ENCODE results near the gene FGF21. TPM values are rescaled to one million over a fixed set of nuclear protein-coding genes. Genes with fewer than 3 reads are reported as not detected.

FGF21 gene
- total and polyA plus RNA-seq, 8 donors = not detected

GRCh38 chr19:48724796-48725753 is 30.2 kb upstream of the FGF21 start:
- Histone ChIP-seq H3K4me3 (no peak overlapping the region), H3K36me3 (peaks cover 0 to 6% (median 2%) of the 10 kb centered on the region in 4 donors), H3K27me3 (peaks cover 0 to under 1% (median 0%) of the 10 kb centered on the region in 3 donors), H3K4me1 (peaks cover 9 to 33% (median 16%) of the 10 kb centered on the region in 4 donors), H3K9me3 (no peaks in the 10 kb centered on the region), H3K27ac (peak overlapping the region; percentile 2 to 70 (median 66))
- TF ChIP-seq CTCF (IDR thresholded peaks at IDR 0.05) (no peak), POLR2AphosphoS5 (IDR thresholded peaks at IDR 0.05) (no peak), EP300 (IDR thresholded peaks at IDR 0.05) (no peak), POLR2A (IDR thresholded peaks at IDR 0.05) (no peak)
- intact Hi-C loops (cut with DNase I; ENCODE audit: low total_unique reads) = no loop called here
- peak in 1 of 2 donors; percentile 92 for DNase-seq
- WGBS, 5 donors = 44 to 55% (median 53%) methylated on average over 11 of the region's 11 CpGs

- WGBS, 5 donors = 76 to 86% (median 83%) methylated on average over 2 of the region's 2 CpGs
- peak in 1 of 2 donors; percentile 66 for DNase-seq
- no peak overlapping the region for H3K4me3 ChIP-seq
- TF ChIP-seq POLR2AphosphoS5 (IDR thresholded peaks at IDR 0.05) (no peak), EP300 (IDR thresholded peaks at IDR 0.05) (no peak), POLR2A (IDR thresholded peaks at IDR 0.05) (no peak), CTCF (IDR thresholded peaks at IDR 0.05) (no peak)
- peaks cover under 1 to 20% (median 9%) of the 10 kb centered on the region in 4 donors for H3K4me1 ChIP-seq
- peaks cover 0 to 6% (median 2%) of the 10 kb centered on the region in 4 donors for H3K36me3 ChIP-seq
- peak overlapping the region in 4 of 5 donors; percentile 61 to 70 (median 66) for H3K27ac ChIP-seq
- peaks cover 0 to 7% (median 0%) of the 10 kb centered on the region in 3 donors for H3K27me3 ChIP-seq
- intact Hi-C loops (cut with DNase I; ENCODE audit: low total_unique reads) = no loop called here
- H3K9me3 ChIP-seq = no peaks in the 10 kb centered on the region
These were observed 28.8 kb upstream of the FGF21 start for GRCh38 chr19:48726556-48726955.

DNA sequence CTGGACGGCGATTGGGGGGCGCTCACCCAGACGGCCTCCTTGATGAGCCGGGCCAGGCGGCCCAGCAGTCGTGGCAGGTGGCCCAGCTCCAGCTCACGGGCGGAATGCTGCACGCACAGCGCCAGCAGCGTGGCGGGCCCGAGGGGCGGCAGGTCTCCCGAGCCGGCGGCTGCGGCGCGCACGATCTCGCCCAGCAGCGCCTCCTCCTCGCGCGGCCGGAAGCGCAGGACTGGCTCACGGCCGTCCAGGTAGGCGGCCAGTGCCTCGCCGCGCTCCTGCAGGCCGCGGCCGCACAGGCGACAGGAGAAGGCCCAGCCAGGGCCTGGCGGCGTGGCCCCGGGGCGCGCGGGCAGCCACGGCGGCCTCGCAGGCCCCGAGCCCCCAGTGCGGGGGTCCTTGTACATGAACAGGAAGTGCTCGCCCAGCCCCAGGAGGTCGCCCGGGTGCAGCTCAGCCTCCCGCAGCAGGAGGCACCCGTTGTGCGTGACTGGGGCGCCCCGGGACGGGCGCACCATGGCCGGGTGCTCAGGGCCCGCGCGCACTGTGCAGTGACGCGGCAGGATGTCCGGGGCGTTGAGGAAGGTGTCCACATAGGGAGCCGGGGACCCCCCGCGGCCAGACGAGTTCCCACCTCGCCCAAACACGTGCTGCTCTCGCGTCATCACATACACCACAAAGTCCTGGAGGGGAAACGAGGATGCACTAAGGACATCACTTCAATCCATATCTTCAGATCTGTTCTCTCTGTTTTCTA is 26.2 kb upstream of the FGF21 start:
- Histone ChIP-seq H3K4me1 (peaks cover 0 to 16% (median 9%) of the 10 kb centered on the region in 4 donors), H3K4me3 (peak overlapping the region in 3 of 4 donors; percentile 1 to 34 (median 6)), H3K27me3 (peaks cover 0 to 7% (median 0%) of the 10 kb centered on the region in 3 donors), H3K9me3 (no peaks in the 10 kb centered on the region), H3K27ac (peak overlapping the region in 2 of 5 donors; percentile 15 to 16), H3K36me3 (peaks cover 0 to 14% (median 5%) of the 10 kb centered on the region in 4 donors)
- DNase-seq = peak in 1 of 2 donors; percentile 70
- TF ChIP-seq CTCF (IDR thresholded peaks at IDR 0.05) = no peak
- no peak for TF ChIP-seq EP300 (IDR thresholded peaks at IDR 0.05)
- no peak for TF ChIP-seq POLR2A (IDR thresholded peaks at IDR 0.05)
- no peak for TF ChIP-seq POLR2AphosphoS5 (IDR thresholded peaks at IDR 0.05)
- intact Hi-C loops (cut with DNase I; ENCODE audit: low total_unique reads) = no loop called here
- WGBS, 5 donors = 62 to 75% (median 68%) methylated on average over 40 to 77 of the region's 77 CpGs

DNA sequence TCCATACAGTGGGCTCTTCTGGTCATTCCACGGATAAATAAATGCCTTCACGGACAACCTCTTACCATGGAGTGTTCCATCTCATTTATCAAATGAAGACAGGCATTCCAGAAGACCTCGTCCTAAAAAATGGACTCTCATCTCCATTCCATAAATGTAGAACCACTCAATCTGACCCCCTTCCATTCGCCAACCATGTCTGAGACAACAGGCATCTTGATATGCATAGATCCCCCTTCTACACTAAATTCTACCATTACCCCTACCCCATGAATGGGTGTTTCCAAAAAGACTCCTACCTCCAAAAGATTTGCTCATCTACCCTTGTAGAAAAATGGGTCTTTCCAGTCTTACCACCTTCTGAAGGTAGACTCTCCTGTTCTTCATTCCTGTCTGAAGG is 23.9 kb upstream of the FGF21 start:
- Histone ChIP-seq H3K27me3 (peaks cover 0 to 11% (median 0%) of the 10 kb centered on the region in 3 donors), H3K36me3 (peaks cover 0 to 18% (median 3%) of the 10 kb centered on the region in 4 donors), H3K27ac (no peak overlapping the region), H3K4me1 (no peaks in the 10 kb centered on the region), H3K9me3 (no peaks in the 10 kb centered on the region), H3K4me3 (no peak overlapping the region)
- no peak for DNase-seq
- WGBS, 5 donors = 85 to 97% (median 91%) methylated on average over 4 of the region's 4 CpGs
- no peak for TF ChIP-seq EP300 (IDR thresholded peaks at IDR 0.05)
- intact Hi-C loops (cut with DNase I; ENCODE audit: low total_unique reads) = no loop called here
